K562 (cell line): ENCODE results near the gene ANO6. TPM values are rescaled to one million over a fixed set of nuclear protein-coding genes. Genes with fewer than 3 reads are reported as not detected.

Source experiments
- COPS2 ChIP-seq: fragments of 450-650 bp; conservative IDR thresholded peaks from 2 replicates; pipeline ENCODE4 v1.6.1; 2016; ENCODE audit warnings: mild to moderate bottlenecking, moderate library complexity
- HMG20A ChIP-seq: fragments of 450-650 bp; formaldehyde crosslinking; conservative IDR thresholded peaks from 2 replicates; pipeline ENCODE4 v1.4.0; 2020; ENCODE audit warnings: mild to moderate bottlenecking, mixed read lengths
- KLF10 ChIP-seq: fragments of 250-450 bp; sonication (Bioruptor Pico); IDR thresholded peaks from 2 replicates; pipeline ENCODE4 v1.6.1; 2021; ENCODE audit warnings: matching md5 sums
- NR1H2 ChIP-seq: sonication (generic); formaldehyde crosslinking; IDR thresholded peaks from 2 replicates; pipeline ENCODE4 v1.4.0; 2020; ENCODE audit warnings: mild to moderate bottlenecking, missing genetic modification reagents
- POLR3G ChIP-seq: IDR thresholded peaks from 2 replicates; pipeline ENCODE4 v1.6.1; 2011; ENCODE audit not compliant: insufficient read length, insufficient replicate concordance; ENCODE audit errors: extremely low read depth
- RFX5 ChIP-seq: IDR thresholded peaks from 2 replicates; pipeline ENCODE4 v1.6.1; 2011; ENCODE audit warnings: low read depth, mild to moderate bottlenecking, improper control_type of control experiment, low read length
- SMARCA5 ChIP-seq: fragments of 450-650 bp; IDR thresholded peaks from 2 replicates; pipeline ENCODE4 v1.6.1; 2016
- SMARCC2 ChIP-seq: fragments of 450-650 bp; IDR thresholded peaks from 2 replicates; pipeline ENCODE4 v1.6.1; 2017; ENCODE audit warnings: antibody characterized with exemption, moderate library complexity, mild to moderate bottlenecking, low read depth
- STAG1 ChIP-seq: sonication (generic); formaldehyde crosslinking; IDR thresholded peaks from 2 replicates; pipeline ENCODE4 v1.5.0; 2020; ENCODE audit warnings: missing genetic modification reagents, borderline replicate concordance
- U2AF2 ChIP-seq: fragments of 200-400 bp; formaldehyde crosslinking; optimal IDR thresholded peaks from 2 replicates; pipeline ENCODE3; 2017; ENCODE audit warnings: low read depth, mild to moderate bottlenecking, low read length
- ZC3H8 ChIP-seq: fragments of 450-650 bp; IDR thresholded peaks from 2 replicates; pipeline ENCODE4 v1.6.1; 2017
- ZNF165 ChIP-seq: fragments of 250-450 bp; sonication (Bioruptor Pico); IDR thresholded peaks from 2 replicates; pipeline ENCODE4 v1.4.0; 2020; ENCODE audit warnings: borderline replicate concordance
- polyA plus RNA-seq, 8 experiments: library from polyadenylated mRNA; depleted of rRNA in 4 of 8; stranded (reverse) in 5 of 8; unstranded in 3 of 8; fragments of >200 nt; fragmentation: Nextera tagmentation in 2 of 8; fragmentation: Illumina TruSeq in 1 of 8; extraction: Ambion mirVana in 2 of 8; extraction: Trizol in 1 of 8; gene quantifications; 2 replicates each; pipeline versions ENCODE4 v1.2.1 to v1.2.3, GENCODE V29; 2011 to 2014; ENCODE audit warnings: inconsistent platforms in 1 of 8, missing spikeins in 1 of 8
- total RNA-seq, 7 experiments: library from RNA; depleted of rRNA in 6 of 7; stranded (reverse); fragments of >200 nt in 6 of 7; fragmentation: Illumina TruSeq in 2 of 7; extraction: Trizol in 2 of 7; gene quantifications; 2 replicates each; pipeline versions ENCODE4 v1.2.1 to v1.2.3, GENCODE V29; 2011 to 2021; ENCODE audit warnings: low replicate concordance in 1 of 7
- TF ChIP-seq, protein P1 (sequence below): fragments of 450-650 bp; IDR thresholded peaks from 2 replicates; pipeline ENCODE4 v1.6.1; 2014; ENCODE audit warnings: low read depth, mild to moderate bottlenecking, moderate library complexity, borderline replicate concordance
- TF ChIP-seq, protein P2 (sequence below): fragments of 450-650 bp; IDR thresholded peaks from 2 replicates; pipeline ENCODE4 v1.6.1; 2016; ENCODE audit warnings: borderline replicate concordance
- TF ChIP-seq, protein P3 (sequence below): fragments of 450-650 bp; IDR thresholded peaks from 2 replicates; pipeline ENCODE4 v1.6.1; 2018; ENCODE audit warnings: mild to moderate bottlenecking, low read depth; ENCODE audit not compliant: partially characterized antibody
- TF ChIP-seq, protein P4 (sequence below): fragments of 200-800 bp; sonication (Bioruptor generic); IDR thresholded peaks from 2 replicates; pipeline ENCODE4 v1.6.1; 2016; ENCODE audit warnings: missing genetic modification characterization, missing compliant biosample characterization

Gene ANO6
- total and polyA plus RNA-seq, 9 of the 15 experiments (the other 6 are each of a cell fraction or from before 2014, with no cell fraction given) = 3.5 to 24.7 (median 20.3) TPM

DNA sequence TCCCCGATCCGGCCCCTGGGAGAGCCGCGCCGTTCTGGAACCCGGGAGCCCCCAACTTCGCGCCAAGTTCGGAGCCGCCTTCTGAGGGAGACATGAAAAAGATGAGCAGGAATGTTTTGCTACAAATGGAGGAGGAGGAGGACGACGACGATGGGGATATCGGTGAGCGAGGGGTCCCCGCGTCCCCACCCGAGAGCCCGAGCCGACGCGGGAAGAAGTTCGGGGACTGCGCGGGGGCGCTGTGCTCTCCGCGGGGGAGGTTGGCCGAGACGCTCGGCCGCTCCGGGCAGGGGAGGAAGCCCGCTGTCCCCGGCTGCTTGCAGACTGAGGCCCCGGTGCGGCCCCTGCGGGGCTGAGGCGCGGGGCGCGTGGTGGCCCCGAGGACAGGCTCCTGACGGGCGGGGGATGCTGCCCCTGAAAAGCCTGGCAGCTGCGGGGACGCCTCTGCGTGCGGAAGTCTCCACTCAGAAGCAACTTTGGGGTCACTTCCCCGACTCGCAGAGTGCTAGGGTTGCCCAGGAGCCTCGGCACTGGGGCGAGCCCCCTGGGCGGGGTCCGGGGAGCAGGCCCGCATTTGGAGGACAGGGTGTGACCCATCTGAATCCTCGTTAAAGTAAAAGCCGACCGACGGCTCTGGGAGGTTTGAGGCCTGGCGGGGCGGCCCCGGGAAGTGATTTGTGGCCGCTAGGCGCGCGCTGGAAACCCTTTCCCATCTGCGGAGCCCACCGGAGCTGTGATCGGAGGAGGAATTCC is 511 bp downstream of the ANO6 start (continued):
- TF ChIP-seq, protein P1, sequence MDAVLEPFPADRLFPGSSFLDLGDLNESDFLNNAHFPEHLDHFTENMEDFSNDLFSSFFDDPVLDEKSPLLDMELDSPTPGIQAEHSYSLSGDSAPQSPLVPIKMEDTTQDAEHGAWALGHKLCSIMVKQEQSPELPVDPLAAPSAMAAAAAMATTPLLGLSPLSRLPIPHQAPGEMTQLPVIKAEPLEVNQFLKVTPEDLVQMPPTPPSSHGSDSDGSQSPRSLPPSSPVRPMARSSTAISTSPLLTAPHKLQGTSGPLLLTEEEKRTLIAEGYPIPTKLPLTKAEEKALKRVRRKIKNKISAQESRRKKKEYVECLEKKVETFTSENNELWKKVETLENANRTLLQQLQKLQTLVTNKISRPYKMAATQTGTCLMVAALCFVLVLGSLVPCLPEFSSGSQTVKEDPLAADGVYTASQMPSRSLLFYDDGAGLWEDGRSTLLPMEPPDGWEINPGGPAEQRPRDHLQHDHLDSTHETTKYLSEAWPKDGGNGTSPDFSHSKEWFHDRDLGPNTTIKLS = no peak
- TF ChIP-seq HMG20A (CRISPR knock-in tag) = no peak
- TF ChIP-seq SMARCC2 = no peak
- TF ChIP-seq ZNF165 (CRISPR knock-in tag) = no peak
- no peak for TF ChIP-seq SMARCA5
- TF ChIP-seq U2AF2 = no peak
- no peak for TF ChIP-seq RFX5
- TF ChIP-seq KLF10 = no peak
- TF ChIP-seq, protein P2, sequence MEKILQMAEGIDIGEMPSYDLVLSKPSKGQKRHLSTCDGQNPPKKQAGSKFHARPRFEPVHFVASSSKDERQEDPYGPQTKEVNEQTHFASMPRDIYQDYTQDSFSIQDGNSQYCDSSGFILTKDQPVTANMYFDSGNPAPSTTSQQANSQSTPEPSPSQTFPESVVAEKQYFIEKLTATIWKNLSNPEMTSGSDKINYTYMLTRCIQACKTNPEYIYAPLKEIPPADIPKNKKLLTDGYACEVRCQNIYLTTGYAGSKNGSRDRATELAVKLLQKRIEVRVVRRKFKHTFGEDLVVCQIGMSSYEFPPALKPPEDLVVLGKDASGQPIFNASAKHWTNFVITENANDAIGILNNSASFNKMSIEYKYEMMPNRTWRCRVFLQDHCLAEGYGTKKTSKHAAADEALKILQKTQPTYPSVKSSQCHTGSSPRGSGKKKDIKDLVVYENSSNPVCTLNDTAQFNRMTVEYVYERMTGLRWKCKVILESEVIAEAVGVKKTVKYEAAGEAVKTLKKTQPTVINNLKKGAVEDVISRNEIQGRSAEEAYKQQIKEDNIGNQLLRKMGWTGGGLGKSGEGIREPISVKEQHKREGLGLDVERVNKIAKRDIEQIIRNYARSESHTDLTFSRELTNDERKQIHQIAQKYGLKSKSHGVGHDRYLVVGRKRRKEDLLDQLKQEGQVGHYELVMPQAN = no peak
- TF ChIP-seq, protein P3, sequence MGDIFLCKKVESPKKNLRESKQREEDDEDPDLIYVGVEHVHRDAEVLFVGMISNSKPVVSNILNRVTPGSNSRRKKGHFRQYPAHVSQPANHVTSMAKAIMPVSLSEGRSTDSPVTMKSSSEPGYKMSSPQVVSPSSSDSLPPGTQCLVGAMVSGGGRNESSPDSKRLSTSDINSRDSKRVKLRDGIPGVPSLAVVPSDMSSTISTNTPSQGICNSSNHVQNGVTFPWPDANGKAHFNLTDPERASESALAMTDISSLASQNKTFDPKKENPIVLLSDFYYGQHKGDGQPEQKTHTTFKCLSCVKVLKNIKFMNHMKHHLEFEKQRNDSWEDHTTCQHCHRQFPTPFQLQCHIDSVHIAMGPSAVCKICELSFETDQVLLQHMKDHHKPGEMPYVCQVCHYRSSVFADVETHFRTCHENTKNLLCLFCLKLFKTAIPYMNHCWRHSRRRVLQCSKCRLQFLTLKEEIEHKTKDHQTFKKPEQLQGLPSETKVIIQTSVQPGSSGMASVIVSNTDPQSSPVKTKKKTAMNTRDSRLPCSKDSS = no peak
- TF ChIP-seq STAG1 (CRISPR knock-in tag) = no peak
- TF ChIP-seq, protein P4, sequence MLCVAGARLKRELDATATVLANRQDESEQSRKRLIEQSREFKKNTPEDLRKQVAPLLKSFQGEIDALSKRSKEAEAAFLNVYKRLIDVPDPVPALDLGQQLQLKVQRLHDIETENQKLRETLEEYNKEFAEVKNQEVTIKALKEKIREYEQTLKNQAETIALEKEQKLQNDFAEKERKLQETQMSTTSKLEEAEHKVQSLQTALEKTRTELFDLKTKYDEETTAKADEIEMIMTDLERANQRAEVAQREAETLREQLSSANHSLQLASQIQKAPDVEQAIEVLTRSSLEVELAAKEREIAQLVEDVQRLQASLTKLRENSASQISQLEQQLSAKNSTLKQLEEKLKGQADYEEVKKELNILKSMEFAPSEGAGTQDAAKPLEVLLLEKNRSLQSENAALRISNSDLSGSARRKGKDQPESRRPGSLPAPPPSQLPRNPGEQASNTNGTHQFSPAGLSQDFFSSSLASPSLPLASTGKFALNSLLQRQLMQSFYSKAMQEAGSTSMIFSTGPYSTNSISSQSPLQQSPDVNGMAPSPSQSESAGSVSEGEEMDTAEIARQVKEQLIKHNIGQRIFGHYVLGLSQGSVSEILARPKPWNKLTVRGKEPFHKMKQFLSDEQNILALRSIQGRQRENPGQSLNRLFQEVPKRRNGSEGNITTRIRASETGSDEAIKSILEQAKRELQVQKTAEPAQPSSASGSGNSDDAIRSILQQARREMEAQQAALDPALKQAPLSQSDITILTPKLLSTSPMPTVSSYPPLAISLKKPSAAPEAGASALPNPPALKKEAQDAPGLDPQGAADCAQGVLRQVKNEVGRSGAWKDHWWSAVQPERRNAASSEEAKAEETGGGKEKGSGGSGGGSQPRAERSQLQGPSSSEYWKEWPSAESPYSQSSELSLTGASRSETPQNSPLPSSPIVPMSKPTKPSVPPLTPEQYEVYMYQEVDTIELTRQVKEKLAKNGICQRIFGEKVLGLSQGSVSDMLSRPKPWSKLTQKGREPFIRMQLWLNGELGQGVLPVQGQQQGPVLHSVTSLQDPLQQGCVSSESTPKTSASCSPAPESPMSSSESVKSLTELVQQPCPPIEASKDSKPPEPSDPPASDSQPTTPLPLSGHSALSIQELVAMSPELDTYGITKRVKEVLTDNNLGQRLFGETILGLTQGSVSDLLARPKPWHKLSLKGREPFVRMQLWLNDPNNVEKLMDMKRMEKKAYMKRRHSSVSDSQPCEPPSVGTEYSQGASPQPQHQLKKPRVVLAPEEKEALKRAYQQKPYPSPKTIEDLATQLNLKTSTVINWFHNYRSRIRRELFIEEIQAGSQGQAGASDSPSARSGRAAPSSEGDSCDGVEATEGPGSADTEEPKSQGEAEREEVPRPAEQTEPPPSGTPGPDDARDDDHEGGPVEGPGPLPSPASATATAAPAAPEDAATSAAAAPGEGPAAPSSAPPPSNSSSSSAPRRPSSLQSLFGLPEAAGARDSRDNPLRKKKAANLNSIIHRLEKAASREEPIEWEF (CRISPR knock-in tag) = no peak
- no peak for TF ChIP-seq NR1H2 (CRISPR knock-in tag)
- no peak for TF ChIP-seq POLR3G
- no peak for TF ChIP-seq COPS2
- no peak for TF ChIP-seq ZC3H8
